Esophagus (tissue), 2 donors: ENCODE data around the gene NPHP3. TPM values are rescaled to one million over a fixed set of nuclear protein-coding genes. Genes with fewer than 3 reads are reported as not detected.
"Not testable (repeated sequence)": the region's sequence is repeated elsewhere in the genome, so short reads cannot be mapped to it uniquely, and the experiment has no call there.

Source experiments
- H3K27ac ChIP-seq, 2 donors: one replicate each; pipeline ENCODE4 v1.5.1; 2013; ENCODE audit warnings: low read depth in 2 of 2, mild to moderate bottlenecking in 2 of 2, inconsistent platforms in 1 of 2, low read length in 1 of 2, moderate library complexity in 1 of 2
- H3K27me3 ChIP-seq, 2 donors: one replicate each; pipeline ENCODE4 v1.6.1; 2013; ENCODE audit warnings: low read length in 2 of 2, control low read depth in 1 of 2, mild to moderate bottlenecking in 1 of 2; ENCODE audit not compliant: insufficient read depth in 2 of 2, control insufficient read depth in 1 of 2
- H3K36me3 ChIP-seq, 2 donors: one replicate each; pipeline ENCODE4 v1.6.1; 2013; ENCODE audit warnings: low read length in 1 of 2; ENCODE audit not compliant: control insufficient read depth in 2 of 2, insufficient read depth in 2 of 2
- H3K4me1 ChIP-seq, 2 donors: one replicate each; pipeline ENCODE4 v1.6.1; 2013; ENCODE audit warnings: low read length in 1 of 2; ENCODE audit not compliant: control insufficient read depth in 2 of 2, insufficient read depth in 2 of 2
- H3K4me3 ChIP-seq, 2 donors: one replicate each; pipeline ENCODE4 v1.5.1; 2013; ENCODE audit warnings: low read length in 2 of 2, mild to moderate bottlenecking in 2 of 2, low read depth in 1 of 2, moderate library complexity in 1 of 2
- H3K9me3 ChIP-seq, 2 donors: one replicate each; pipeline ENCODE4 v1.6.1; 2013; ENCODE audit warnings: mild to moderate bottlenecking in 2 of 2, low read depth in 1 of 2, low read length in 1 of 2, moderate library complexity in 1 of 2; ENCODE audit not compliant: control insufficient read depth in 2 of 2, insufficient read depth in 1 of 2
- WGBS, 2 donors: extraction: QIAGEN DNeasy Blood & Tissue Kit; methylation state at CpG; one replicate each; pipeline ENCODE4 v1.1.7; 2013; 5-methylcytosine and 5-hydroxymethylcytosine counted together
- polyA plus RNA-seq, 2 donors: library from polyadenylated mRNA; stranded (reverse); fragments of 200-250 nt; gene quantifications; one replicate each; pipeline ENCODE4 v1.2.3, GENCODE V29; 2013
- donor health status: healthy with polysubstance abuse.
- donor health status: Bipolar disorder and iron deficiency.

The NPHP3 gene, protein sequence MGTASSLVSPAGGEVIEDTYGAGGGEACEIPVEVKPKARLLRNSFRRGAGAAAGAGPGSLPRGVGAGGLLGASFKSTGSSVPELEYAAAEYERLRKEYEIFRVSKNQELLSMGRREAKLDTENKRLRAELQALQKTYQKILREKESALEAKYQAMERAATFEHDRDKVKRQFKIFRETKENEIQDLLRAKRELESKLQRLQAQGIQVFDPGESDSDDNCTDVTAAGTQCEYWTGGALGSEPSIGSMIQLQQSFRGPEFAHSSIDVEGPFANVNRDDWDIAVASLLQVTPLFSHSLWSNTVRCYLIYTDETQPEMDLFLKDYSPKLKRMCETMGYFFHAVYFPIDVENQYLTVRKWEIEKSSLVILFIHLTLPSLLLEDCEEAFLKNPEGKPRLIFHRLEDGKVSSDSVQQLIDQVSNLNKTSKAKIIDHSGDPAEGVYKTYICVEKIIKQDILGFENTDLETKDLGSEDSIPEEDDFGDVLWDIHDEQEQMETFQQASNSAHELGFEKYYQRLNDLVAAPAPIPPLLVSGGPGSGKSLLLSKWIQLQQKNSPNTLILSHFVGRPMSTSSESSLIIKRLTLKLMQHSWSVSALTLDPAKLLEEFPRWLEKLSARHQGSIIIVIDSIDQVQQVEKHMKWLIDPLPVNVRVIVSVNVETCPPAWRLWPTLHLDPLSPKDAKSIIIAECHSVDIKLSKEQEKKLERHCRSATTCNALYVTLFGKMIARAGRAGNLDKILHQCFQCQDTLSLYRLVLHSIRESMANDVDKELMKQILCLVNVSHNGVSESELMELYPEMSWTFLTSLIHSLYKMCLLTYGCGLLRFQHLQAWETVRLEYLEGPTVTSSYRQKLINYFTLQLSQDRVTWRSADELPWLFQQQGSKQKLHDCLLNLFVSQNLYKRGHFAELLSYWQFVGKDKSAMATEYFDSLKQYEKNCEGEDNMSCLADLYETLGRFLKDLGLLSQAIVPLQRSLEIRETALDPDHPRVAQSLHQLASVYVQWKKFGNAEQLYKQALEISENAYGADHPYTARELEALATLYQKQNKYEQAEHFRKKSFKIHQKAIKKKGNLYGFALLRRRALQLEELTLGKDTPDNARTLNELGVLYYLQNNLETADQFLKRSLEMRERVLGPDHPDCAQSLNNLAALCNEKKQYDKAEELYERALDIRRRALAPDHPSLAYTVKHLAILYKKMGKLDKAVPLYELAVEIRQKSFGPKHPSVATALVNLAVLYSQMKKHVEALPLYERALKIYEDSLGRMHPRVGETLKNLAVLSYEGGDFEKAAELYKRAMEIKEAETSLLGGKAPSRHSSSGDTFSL (N-terminal part only)
- 10 to 100 TPM in 1 of 2 donors, 1 to 10 TPM in 1; 5.4 to 12.7 TPM for polyA plus RNA-seq

DNA sequence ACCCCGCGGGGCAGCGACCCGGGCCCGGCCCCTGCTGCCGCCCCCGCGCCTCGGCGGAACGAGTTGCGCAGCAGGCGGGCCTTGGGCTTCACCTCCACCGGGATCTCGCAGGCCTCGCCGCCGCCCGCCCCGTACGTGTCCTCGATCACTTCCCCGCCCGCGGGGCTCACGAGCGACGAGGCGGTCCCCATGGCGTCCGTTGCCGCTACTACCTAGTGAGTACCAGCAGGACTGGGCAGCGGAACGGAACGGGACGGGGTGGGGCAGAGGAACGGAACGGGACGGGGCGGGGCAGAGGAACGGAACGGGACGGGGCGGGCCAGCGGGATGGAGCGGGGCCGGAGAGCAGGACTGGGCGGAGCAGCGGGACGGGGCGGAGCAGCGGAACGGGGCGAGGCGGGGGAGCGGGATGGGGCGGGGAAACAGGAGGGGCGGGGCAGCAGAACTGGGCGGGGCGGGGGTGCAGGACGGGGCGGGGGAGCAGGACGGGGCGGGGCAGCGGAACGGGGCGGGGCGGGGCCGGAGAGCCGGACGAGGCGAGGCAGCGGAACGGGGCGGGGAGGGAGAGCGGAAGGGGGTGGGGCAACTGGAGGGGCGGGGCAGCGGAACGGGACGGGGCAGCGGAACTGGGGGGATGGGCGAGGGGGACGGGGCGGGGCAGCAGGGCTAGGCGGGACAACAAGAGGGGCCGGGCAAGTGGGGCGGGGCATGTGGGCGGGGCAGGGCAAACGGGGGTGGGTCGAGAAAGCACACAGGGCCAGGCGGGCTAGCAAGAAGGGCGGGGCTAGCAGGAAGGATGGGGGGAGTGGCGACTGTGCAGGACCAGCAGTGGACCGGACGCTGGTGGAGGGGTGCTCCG lies at the start of gene NPHP3:
NPHP3 (minus strand) TSS at position 245 of the 859 bp plus-strand sequence; CDS start at position 191, 54 bp downstream.
- Histone ChIP-seq H3K9me3 (no peaks in the 10 kb centered on the region), H3K36me3 (peaks cover 0 to 2% of the 10 kb centered on the region in 2 donors), H3K4me3 (peak within 1 kb of the TSS; percentile 95 to 99), H3K27me3 (no peaks in the 10 kb centered on the region), H3K4me1 (no peaks in the 10 kb centered on the region), H3K27ac (peak within 1 kb of the TSS; percentile 98)
- 1 to 2% methylated on average over 64 to 93 of the region's 96 CpGs for WGBS, 2 donors

DNA sequence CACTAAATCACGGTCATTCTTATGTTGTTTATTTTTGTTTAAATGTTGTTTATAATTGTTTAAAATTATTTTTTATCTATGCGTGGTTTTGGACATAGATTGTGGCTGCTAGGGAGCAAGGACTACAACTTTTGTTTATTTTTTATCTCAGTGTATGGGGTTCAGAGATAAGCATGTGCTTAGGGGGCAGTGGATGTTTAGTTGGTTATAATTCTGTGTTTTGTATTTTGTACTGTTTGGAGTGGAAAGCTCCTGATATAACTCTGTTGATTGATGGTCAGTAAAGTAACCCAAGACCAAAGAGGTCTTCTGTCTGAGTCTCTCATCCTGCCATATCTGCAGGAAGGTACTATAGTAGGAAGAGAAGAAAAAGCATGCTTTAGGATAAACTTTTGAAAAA lies 36.5 kb upstream of the NPHP3 start:
- 64 to 67% methylated on average over 2 of the region's 2 CpGs for WGBS, 2 donors
- no peaks in the 10 kb centered on the region for H3K27me3 ChIP-seq

DNA sequence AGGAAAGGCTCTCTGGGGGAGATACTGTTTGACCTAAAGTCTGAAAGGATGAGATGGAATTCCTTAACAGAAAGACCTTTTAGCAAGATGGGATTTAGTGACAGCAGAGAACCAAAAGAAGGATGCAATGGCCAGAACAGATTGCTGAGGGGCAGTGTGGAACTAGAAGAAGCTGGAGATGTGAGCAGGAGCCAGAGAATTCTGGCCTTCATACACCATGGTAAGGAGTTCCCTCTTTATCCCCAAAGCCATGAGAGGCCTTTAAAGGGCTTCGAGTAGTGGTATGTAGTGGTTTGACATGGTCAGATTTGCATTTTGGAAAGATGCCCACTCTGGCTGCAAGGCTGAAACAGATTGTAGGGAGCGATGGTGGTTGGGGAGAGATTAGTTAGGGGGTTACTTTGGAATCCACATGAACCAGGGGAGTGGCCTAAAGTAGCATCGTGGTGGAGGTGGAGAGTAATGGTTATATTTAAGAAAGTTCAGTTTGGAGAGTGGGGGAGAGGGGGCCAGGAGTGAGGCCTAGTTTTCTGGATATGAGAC lies 34.0 kb upstream of the NPHP3 start:
- H3K4me3 ChIP-seq, result no peak overlapping the region
- no peaks in the 10 kb centered on the region for H3K4me1 ChIP-seq
- no peaks in the 10 kb centered on the region for H3K36me3 ChIP-seq
- whole genome bisulfite sequencing, 2 donors, result 78 to 80% methylated on average over 3 of the region's 3 CpGs
- no peak overlapping the region for H3K27ac ChIP-seq
- no peaks in the 10 kb centered on the region for H3K27me3 ChIP-seq
- no peaks in the 10 kb centered on the region for H3K9me3 ChIP-seq

More for the DNA sequence above, 36.5 kb upstream of the NPHP3 start:
- Histone ChIP-seq H3K9me3 (no peaks in the 10 kb centered on the region), H3K4me3 (no peak overlapping the region), H3K4me1 (no peaks in the 10 kb centered on the region), H3K27ac (no peak overlapping the region), H3K36me3 (no peaks in the 10 kb centered on the region)

DNA sequence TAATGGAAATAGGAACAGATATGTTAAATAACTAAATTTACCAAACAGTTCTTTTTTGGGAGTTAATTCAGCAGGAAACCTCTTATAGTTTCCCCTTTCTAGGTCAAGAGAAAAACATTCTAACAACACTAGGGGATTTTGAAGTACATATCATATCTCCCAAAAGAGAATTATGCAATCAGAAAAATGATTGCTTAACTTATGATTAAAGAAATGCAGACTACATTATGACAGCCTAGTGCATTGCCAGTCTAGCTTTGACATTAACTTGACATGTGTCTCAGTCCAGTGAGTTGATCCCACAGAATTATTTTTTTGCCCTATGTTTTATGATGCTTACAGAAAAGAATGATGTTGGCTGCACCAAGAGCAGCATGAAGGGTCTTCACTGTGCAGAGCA lies 31.7 kb upstream of the NPHP3 start:
- no peaks in the 10 kb centered on the region for H3K27me3 ChIP-seq
- H3K4me3 ChIP-seq, result no peak overlapping the region
- no peaks in the 10 kb centered on the region for H3K9me3 ChIP-seq
- no peaks in the 10 kb centered on the region for H3K4me1 ChIP-seq
- no peaks in the 10 kb centered on the region for H3K36me3 ChIP-seq
- H3K27ac ChIP-seq, result no peak overlapping the region

DNA sequence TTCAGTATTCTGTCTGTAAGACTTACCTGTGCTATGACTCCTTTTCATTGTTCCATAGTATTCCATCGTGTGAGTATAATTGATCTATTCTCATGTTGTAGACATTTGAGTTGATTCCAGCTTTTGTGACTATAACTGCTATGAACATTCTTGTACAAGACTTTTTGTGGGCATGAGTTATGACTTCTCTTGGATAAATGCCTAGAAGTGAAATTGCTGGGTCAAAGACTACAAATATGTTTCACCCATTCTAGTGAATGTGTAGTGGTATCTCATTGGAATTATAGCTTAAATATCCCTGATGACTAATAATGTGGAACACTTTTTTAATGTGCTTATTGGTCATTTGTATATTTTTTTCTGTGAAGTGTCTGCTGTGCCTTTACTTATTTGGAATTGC lies 27.6 kb upstream of the NPHP3 start:
- Histone ChIP-seq H3K4me3 (no peak overlapping the region), H3K27ac (no peak overlapping the region), H3K36me3 (no peaks in the 10 kb centered on the region), H3K4me1 (no peaks in the 10 kb centered on the region), H3K9me3 (no peaks in the 10 kb centered on the region), H3K27me3 (no peaks in the 10 kb centered on the region)
- 63 to 77% methylated on average over 1 of the region's 1 CpG for WGBS, 2 donors

DNA sequence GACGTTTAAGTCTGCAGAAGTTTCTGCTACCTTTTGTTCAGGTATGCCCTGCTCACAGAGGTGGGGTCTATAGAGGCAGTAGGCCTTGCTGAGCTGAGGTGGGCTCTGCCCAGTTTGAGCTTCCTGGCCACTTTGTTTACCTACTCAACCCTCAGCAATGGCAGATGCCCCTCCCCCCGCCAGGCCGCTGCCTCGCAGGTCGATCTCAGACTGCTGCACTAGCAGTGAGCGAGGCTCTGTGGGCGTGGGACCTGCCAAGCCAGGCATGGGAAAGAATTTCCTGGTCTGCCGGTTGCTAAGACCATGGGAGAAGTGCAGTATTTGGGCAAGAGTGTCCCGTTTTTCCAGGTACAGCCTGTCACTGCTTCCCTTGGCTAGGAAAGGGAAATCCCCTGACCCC lies 24.5 kb upstream of the NPHP3 start:
- not testable (repeated sequence) for H3K4me1 ChIP-seq, H3K36me3 ChIP-seq, H3K27ac ChIP-seq, H3K9me3 ChIP-seq, H3K4me3 ChIP-seq, H3K27me3 ChIP-seq
- 52 to 64% methylated on average over 9 of the region's 9 CpGs for WGBS, 2 donors

DNA sequence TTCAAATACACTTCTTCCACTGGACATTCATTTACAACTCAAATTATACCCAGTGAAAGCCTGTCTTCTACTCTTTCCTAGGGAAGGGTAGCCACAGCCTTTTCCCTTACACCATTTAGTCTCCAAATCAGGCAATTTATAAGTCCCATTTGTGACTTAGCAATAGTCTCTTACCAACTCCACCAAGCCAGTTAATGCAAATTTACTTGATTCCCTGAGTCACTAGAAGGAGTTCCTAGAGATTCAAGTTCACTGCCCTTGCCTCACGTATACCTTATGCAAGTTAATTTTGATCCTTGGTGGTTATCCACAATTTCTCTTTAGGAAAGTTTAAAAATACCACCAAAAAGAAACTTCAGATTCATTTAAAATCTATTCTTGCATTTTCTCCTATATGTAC lies 16.1 kb upstream of the NPHP3 start:
- Histone ChIP-seq H3K9me3 (no peaks in the 10 kb centered on the region), H3K36me3 (no peaks in the 10 kb centered on the region), H3K4me3 (no peak overlapping the region), H3K27ac (no peak overlapping the region), H3K4me1 (no peaks in the 10 kb centered on the region), H3K27me3 (no peaks in the 10 kb centered on the region)
- WGBS, 2 donors, result 89 to 94% methylated on average over 1 of the region's 1 CpG

DNA sequence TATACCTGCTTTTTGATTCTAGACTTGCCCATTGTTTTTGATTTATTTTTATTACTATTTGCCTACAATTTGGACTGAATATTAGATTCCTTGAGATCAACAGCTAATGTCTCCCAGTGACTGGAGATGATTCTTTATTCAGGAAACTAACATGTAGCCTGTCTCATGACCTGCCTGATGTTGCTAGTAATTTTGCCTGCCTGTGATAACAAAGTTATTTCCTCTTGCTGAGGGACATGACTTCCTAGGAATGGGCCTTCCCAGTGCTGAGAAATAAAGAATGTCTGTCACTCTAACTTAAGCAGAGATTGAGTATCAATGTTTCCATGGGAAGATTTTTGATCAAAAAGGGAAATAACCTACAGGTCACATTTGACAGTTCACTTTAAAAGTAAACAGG lies 13.4 kb upstream of the NPHP3 start:
- Histone ChIP-seq H3K4me3 (no peak overlapping the region), H3K9me3 (no peaks in the 10 kb centered on the region), H3K4me1 (no peaks in the 10 kb centered on the region), H3K27me3 (no peaks in the 10 kb centered on the region), H3K36me3 (no peaks in the 10 kb centered on the region), H3K27ac (no peak overlapping the region)
